ENCODE measurements around the gene CAMK2N1.
A peak's percentile ranks its signal among the peaks of the same experiment; 100 is the strongest.

Gene CAMK2N1

GRCh38 chr1:20483098-20483832 is 2.7 kb downstream of the CAMK2N1 start:
- H3K27me3 ChIP-seq = peaks cover 79 to 100% (median 95%) of the 10 kb centered on the region in 11 experiments
- peak in 6 of 11 experiments; percentile 34 to 80 (median 72); a peak in 8 of 22 replicates for TF ChIP-seq Cebpa-rat (IDR thresholded peaks at IDR 0.05)
- H3K4me2 ChIP-seq = peak overlapping the region in 3 of 11 experiments; percentile 94 to 97 (median 97); a peak in 4 of 22 replicates
- no peak overlapping the region for H3K27ac ChIP-seq
- no peaks in the 10 kb centered on the region for H3K9me3 ChIP-seq (replicated peaks in 1 of 11)
- no peak overlapping the region for H3K9ac ChIP-seq
- H4K20me1 ChIP-seq = peaks cover 0 to 52% (median 22%) of the 10 kb centered on the region in 11 experiments; a peak in 19 of 22 replicates
- H3K4me1 ChIP-seq = peaks cover 19 to 26% (median 23%) of the 10 kb centered on the region in 10 experiments; a peak in 19 of 20 replicates
- no peaks in the 10 kb centered on the region for H3K36me3 ChIP-seq
- 0 out of 20 replicates have a peak overlapping the region, but pooled peaks of 2 of the 10 experiments have one; percentile 7 to 75 for H3K4me3 ChIP-seq

GRCh38 chr1:20481643-20482498 is 4.1 kb downstream of the CAMK2N1 start:
- TF ChIP-seq Cebpa-rat (IDR thresholded peaks at IDR 0.05) = no peak
- H3K27me3 ChIP-seq = peaks cover 74 to 100% (median 95%) of the 10 kb centered on the region in 11 experiments

GRCh38 chr1:20480951-20481617 is 4.9 kb downstream of the CAMK2N1 start:
- H3K9ac ChIP-seq = no peak overlapping the region
- peaks cover 11 to 18% (median 16%) of the 10 kb centered on the region in 10 experiments; a peak in 19 of 20 replicates for H3K4me1 ChIP-seq
- peaks cover 74 to 100% (median 95%) of the 10 kb centered on the region in 11 experiments for H3K27me3 ChIP-seq
- no peak overlapping the region for H3K4me3 ChIP-seq
- H4K20me1 ChIP-seq = peaks cover 0 to 39% (median 21%) of the 10 kb centered on the region in 11 experiments; a peak in 19 of 22 replicates
- no peak overlapping the region for H3K27ac ChIP-seq
- no peaks in the 10 kb centered on the region for H3K9me3 ChIP-seq (replicated peaks in 1 of 11)
- no peaks in the 10 kb centered on the region for H3K36me3 ChIP-seq
- H3K4me2 ChIP-seq = no peak overlapping the region
- TF ChIP-seq Cebpa-rat (IDR thresholded peaks at IDR 0.05) = no peak

More at GRCh38 chr1:20481643-20482498, 4.1 kb downstream of the CAMK2N1 start:
- H3K36me3 ChIP-seq = no peaks in the 10 kb centered on the region
- peaks cover 0 to 44% (median 22%) of the 10 kb centered on the region in 11 experiments; a peak in 19 of 22 replicates for H4K20me1 ChIP-seq
- H3K27ac ChIP-seq = no peak overlapping the region
- H3K4me2 ChIP-seq = no peak overlapping the region
- H3K9me3 ChIP-seq (replicated peaks in 1 of 11) = no peaks in the 10 kb centered on the region
- H3K4me1 ChIP-seq = peaks cover 17 to 24% (median 21%) of the 10 kb centered on the region in 10 experiments; a peak in 19 of 20 replicates
- no peak overlapping the region for H3K4me3 ChIP-seq
- H3K9ac ChIP-seq = no peak overlapping the region

GRCh38 chr1:20480243-20480944 is 5.6 kb downstream of the CAMK2N1 start:
- H4K20me1 ChIP-seq = peaks cover 0 to 38% (median 21%) of the 10 kb centered on the region in 11 experiments; a peak in 19 of 22 replicates
- no peaks in the 10 kb centered on the region for H3K36me3 ChIP-seq
- H3K4me2 ChIP-seq = no peak overlapping the region
- H3K4me1 ChIP-seq = peaks cover 11 to 18% (median 15%) of the 10 kb centered on the region in 10 experiments; a peak in 19 of 20 replicates
- TF ChIP-seq Cebpa-rat (IDR thresholded peaks at IDR 0.05) = no peak
- peaks cover 74 to 100% (median 95%) of the 10 kb centered on the region in 11 experiments for H3K27me3 ChIP-seq
- no peak overlapping the region for H3K27ac ChIP-seq
- H3K9me3 ChIP-seq (replicated peaks in 1 of 11) = no peaks in the 10 kb centered on the region
- no peak overlapping the region for H3K4me3 ChIP-seq
- H3K9ac ChIP-seq = no peak overlapping the region

- TF ChIP-seq Cebpa-rat (IDR thresholded peaks at IDR 0.05) = no peak
- Histone ChIP-seq H3K27me3 (peaks cover 71 to 100% (median 95%) of the 10 kb centered on the region in 11 experiments), H3K9ac (no peak overlapping the region), H3K27ac (no peak overlapping the region), H3K9me3 (replicated peaks in 1 of 11) (no peaks in the 10 kb centered on the region), H4K20me1 (peaks cover 0 to 33% (median 16%) of the 10 kb centered on the region in 11 experiments; a peak in 19 of 22 replicates), H3K4me2 (no peak overlapping the region), H3K4me1 (peaks cover 5 to 13% (median 10%) of the 10 kb centered on the region in 10 experiments; a peak in 19 of 20 replicates), H3K36me3 (no peaks in the 10 kb centered on the region), H3K4me3 (no peak overlapping the region)
These were observed 6.2 kb downstream of the CAMK2N1 start for GRCh38 chr1:20479840-20480239.

GRCh38 chr1:20478057-20478635 is 7.9 kb downstream of the CAMK2N1 start:
- Histone ChIP-seq H3K9me3 (replicated peaks in 1 of 11) (no peaks in the 10 kb centered on the region), H3K27me3 (peaks cover 54 to 100% (median 91%) of the 10 kb centered on the region in 11 experiments), H3K4me1 (no peaks in the 10 kb centered on the region), H3K27ac (no peak overlapping the region), H3K4me3 (no peak overlapping the region), H3K4me2 (no peak overlapping the region), H4K20me1 (peaks cover 0 to 16% (median 0%) of the 10 kb centered on the region in 11 experiments; a peak in 7 of 22 replicates), H3K36me3 (no peaks in the 10 kb centered on the region), H3K9ac (no peak overlapping the region)
- TF ChIP-seq Cebpa-rat (IDR thresholded peaks at IDR 0.05) = no peak

GRCh38 chr1:20477348-20478056 is 8.5 kb downstream of the CAMK2N1 start:
- Histone ChIP-seq H3K4me3 (no peak overlapping the region), H3K9ac (no peak overlapping the region), H3K27ac (no peak overlapping the region), H3K9me3 (replicated peaks in 1 of 11) (no peaks in the 10 kb centered on the region), H3K36me3 (no peaks in the 10 kb centered on the region), H3K4me2 (no peak overlapping the region), H3K27me3 (peaks cover 48 to 98% (median 85%) of the 10 kb centered on the region in 11 experiments), H3K4me1 (no peaks in the 10 kb centered on the region), H4K20me1 (peaks cover 0 to 16% (median 0%) of the 10 kb centered on the region in 11 experiments; a peak in 8 of 22 replicates)
- no peak for TF ChIP-seq Cebpa-rat (IDR thresholded peaks at IDR 0.05)
